Measurements from ENCODE around the gene SLMAP.

SLMAP gene

DNA sequence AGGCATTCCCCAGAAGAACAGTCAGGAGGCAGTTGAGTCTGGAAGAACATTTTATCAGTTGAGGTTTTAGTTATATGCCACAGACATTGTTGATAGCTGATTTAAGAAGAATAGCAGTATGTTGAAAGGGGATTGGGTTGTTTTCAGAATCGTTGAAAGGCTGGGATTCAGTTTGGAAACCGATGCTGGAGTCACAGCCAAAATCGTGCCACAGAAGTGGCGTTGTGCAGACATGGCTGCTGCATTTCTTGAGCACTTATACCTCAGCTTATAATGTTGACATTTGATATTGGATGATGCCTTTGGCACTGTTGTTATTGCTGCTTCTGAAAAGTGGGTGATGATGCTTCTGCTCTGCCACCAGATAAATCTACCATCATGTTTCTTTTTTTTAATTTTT is 16.1 kb downstream of the SLMAP start:
- no peak overlapping the region for H3K4me2 ChIP-seq (ENCODE audit: low read depth, low read length)
- H3K36me3 ChIP-seq (replicated peaks; ENCODE audit: insufficient read depth, low read length) = no peaks in the 10 kb centered on the region
- TF ChIP-seq, protein P1, sequence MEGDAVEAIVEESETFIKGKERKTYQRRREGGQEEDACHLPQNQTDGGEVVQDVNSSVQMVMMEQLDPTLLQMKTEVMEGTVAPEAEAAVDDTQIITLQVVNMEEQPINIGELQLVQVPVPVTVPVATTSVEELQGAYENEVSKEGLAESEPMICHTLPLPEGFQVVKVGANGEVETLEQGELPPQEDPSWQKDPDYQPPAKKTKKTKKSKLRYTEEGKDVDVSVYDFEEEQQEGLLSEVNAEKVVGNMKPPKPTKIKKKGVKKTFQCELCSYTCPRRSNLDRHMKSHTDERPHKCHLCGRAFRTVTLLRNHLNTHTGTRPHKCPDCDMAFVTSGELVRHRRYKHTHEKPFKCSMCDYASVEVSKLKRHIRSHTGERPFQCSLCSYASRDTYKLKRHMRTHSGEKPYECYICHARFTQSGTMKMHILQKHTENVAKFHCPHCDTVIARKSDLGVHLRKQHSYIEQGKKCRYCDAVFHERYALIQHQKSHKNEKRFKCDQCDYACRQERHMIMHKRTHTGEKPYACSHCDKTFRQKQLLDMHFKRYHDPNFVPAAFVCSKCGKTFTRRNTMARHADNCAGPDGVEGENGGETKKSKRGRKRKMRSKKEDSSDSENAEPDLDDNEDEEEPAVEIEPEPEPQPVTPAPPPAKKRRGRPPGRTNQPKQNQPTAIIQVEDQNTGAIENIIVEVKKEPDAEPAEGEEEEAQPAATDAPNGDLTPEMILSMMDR (IDR thresholded peaks at IDR 0.05; ENCODE audit: low read length) = no peak
- TF ChIP-seq EZH2phosphoT487 (IDR thresholded peaks at IDR 0.05; ENCODE audit: low read length) (no peak), EZH2 (optimal IDR thresholded peaks at IDR 0.05; ENCODE audit: low read depth, low read length) (no peak)
- H4K20me1 ChIP-seq (ENCODE audit: insufficient read depth, low read length) = peaks cover 3% of the 10 kb centered on the region; the same call in 1 of the 2 replicates
- H3K4me1 ChIP-seq (ENCODE audit: low read length) = no peaks in the 10 kb centered on the region
- H2AFZ ChIP-seq (ENCODE audit: low read length) = no peak overlapping the region
- DNase-seq = no peak
- H3K79me2 ChIP-seq (ENCODE audit: low read length) = peaks cover 85% of the 10 kb centered on the region
- H3K27me3 ChIP-seq (replicated peaks; ENCODE audit: insufficient read depth, low read length) = no peaks in the 10 kb centered on the region
- no peak overlapping the region for H3K9ac ChIP-seq (ENCODE audit: low read length)
- no peak overlapping the region for H3K4me3 ChIP-seq (ENCODE audit: low read length)
- H3K9me2 ChIP-seq (replicated peaks; ENCODE audit: insufficient read depth, low read length) = no peaks in the 10 kb centered on the region
- no peaks in the 10 kb centered on the region for H3K9me3 ChIP-seq (replicated peaks; ENCODE audit: insufficient read depth, low read length)
- H3K27ac ChIP-seq (ENCODE audit: low read length) = no peak overlapping the region
- no peaks in the 10 kb centered on the region for H3F3A ChIP-seq (ENCODE audit: insufficient read depth, low read length)

DNA sequence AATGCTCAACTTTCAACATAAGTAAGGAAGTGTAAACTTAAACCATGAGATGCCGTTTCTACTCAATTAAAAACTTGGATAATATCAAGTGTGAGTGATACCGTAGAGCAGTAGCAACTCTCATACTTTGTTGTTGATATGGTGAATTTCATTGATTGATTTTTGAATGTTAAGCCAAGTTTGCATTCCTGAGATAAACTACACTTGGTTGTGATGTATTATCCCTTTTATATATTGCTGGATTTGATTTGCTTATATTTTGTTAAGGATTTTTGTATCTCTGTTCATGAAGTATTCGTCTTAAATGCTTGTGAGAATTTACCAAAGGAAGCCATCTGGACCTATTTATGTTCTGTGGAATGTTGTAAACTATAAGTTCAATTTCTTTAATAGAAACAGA is 21.7 kb downstream of the SLMAP start:
- no peak for TF ChIP-seq EZH2 (optimal IDR thresholded peaks at IDR 0.05; ENCODE audit: low read depth, low read length)
- TF ChIP-seq, protein P1 (IDR thresholded peaks at IDR 0.05; ENCODE audit: low read length) = no peak
- TF ChIP-seq EZH2phosphoT487 (IDR thresholded peaks at IDR 0.05; ENCODE audit: low read length) = no peak
- DNase-seq = no peak
- H3K9me2 ChIP-seq (replicated peaks; ENCODE audit: insufficient read depth, low read length) = no peaks in the 10 kb centered on the region
- H4K20me1 ChIP-seq (ENCODE audit: insufficient read depth, low read length) = no peaks in the 10 kb centered on the region; the same call in 1 of the 2 replicates
- H3K9ac ChIP-seq (ENCODE audit: low read length) = no peak overlapping the region
- no peaks in the 10 kb centered on the region for H3K9me3 ChIP-seq (replicated peaks; ENCODE audit: insufficient read depth, low read length)
- no peak overlapping the region for H2AFZ ChIP-seq (ENCODE audit: low read length)
- no peaks in the 10 kb centered on the region for H3K4me1 ChIP-seq (ENCODE audit: low read length)
- no peaks in the 10 kb centered on the region for H3K27me3 ChIP-seq (replicated peaks; ENCODE audit: insufficient read depth, low read length)
- H3K36me3 ChIP-seq (replicated peaks; ENCODE audit: insufficient read depth, low read length) = no peaks in the 10 kb centered on the region
- H3K4me3 ChIP-seq (ENCODE audit: low read length) = no peak overlapping the region
- H3K27ac ChIP-seq (ENCODE audit: low read length) = no peak overlapping the region
- H3F3A ChIP-seq (ENCODE audit: insufficient read depth, low read length) = no peaks in the 10 kb centered on the region
- H3K4me2 ChIP-seq (ENCODE audit: low read depth, low read length) = no peak overlapping the region
- H3K79me2 ChIP-seq (ENCODE audit: low read length) = peaks cover 76% of the 10 kb centered on the region

DNA sequence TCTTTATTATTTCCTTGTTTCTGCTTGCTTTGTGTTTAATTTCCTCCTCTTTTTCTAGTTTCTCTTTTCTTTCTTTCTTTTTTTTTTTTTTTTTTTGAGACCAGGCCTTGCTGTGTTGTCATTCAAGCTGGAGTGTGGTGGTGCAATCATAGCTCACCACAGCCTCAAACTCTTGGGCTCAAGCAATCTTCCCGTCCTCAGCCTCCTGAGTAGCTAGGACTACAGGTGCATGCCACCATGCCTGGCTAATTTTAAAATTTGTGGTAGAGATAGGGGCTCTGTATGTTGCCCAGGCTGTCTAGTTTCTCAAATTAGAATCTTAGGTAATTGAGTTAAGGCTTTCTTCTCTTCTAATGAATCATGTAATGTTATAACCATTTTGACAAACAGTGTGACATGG is 22.4 kb downstream of the SLMAP start:
- Histone ChIP-seq H3F3A (ENCODE audit: insufficient read depth, low read length) (no peaks in the 10 kb centered on the region), H3K9me3 (replicated peaks; ENCODE audit: insufficient read depth, low read length) (no peaks in the 10 kb centered on the region), H4K20me1 (ENCODE audit: insufficient read depth, low read length) (no peaks in the 10 kb centered on the region; the same call in 1 of the 2 replicates), H3K27me3 (replicated peaks; ENCODE audit: insufficient read depth, low read length) (no peaks in the 10 kb centered on the region), H3K9me2 (replicated peaks; ENCODE audit: insufficient read depth, low read length) (no peaks in the 10 kb centered on the region), H2AFZ (ENCODE audit: low read length) (no peak overlapping the region), H3K4me1 (ENCODE audit: low read length) (no peaks in the 10 kb centered on the region), H3K4me2 (ENCODE audit: low read depth, low read length) (no peak overlapping the region), H3K4me3 (ENCODE audit: low read length) (no peak overlapping the region), H3K36me3 (replicated peaks; ENCODE audit: insufficient read depth, low read length) (no peaks in the 10 kb centered on the region), H3K79me2 (ENCODE audit: low read length) (peaks cover 76% of the 10 kb centered on the region), H3K9ac (ENCODE audit: low read length) (no peak overlapping the region), H3K27ac (ENCODE audit: low read length) (no peak overlapping the region)
- TF ChIP-seq, protein P1 (IDR thresholded peaks at IDR 0.05; ENCODE audit: low read length) = no peak
- no peak for TF ChIP-seq EZH2 (optimal IDR thresholded peaks at IDR 0.05; ENCODE audit: low read depth, low read length)
- TF ChIP-seq EZH2phosphoT487 (IDR thresholded peaks at IDR 0.05; ENCODE audit: low read length) = no peak
- no peak for DNase-seq

All from MM.1S (cell line).